K562 (cell line): Measurements from ENCODE around the gene ANKRD13C. TPM values are rescaled to one million over a fixed set of nuclear protein-coding genes. Genes with fewer than 3 reads are reported as not detected.

Experiments used
- ATAC-seq: fragments of 200-7000 bp; cut with Tn5 transposase; 3 replicates; pipeline ENCODE4 v1.9.1; 2020; ENCODE audit warnings: moderate library complexity
- BruUV-seq: library from RNA; stranded (reverse); fragments of 400-500 nt; replicated peaks from 2 replicates; lab custom pipeline; 2021; lab: Mats Ljungman, UMichigan
- CTCF ChIA-PET: fragments of 300-600 bp; formaldehyde crosslinking; extraction: SDS; loops from one replicate; lab custom pipeline; 2021; ENCODE audit warnings: low intra/inter-chr PET ratio; lab: Yijun Ruan, JAX
- POLR2A ChIA-PET: fragments of 300-600, 350-650 bp; sonication (Branson Sonifier 250); formaldehyde crosslinking; extraction: SDS; loops from one replicate; lab custom pipeline; 2021; ENCODE audit warnings: antibody characterized with exemption, inconsistent platforms; lab: Yijun Ruan, JAX
- DNase-seq, 4 experiments: peaks; one replicate each; pipeline versions ENCODE4 v3.0.0 to v3.0.0-alpha.2; 2011 to 2018; ENCODE audit warnings: low spot score in 3 of 4, mixed read lengths in 3 of 4; ENCODE audit errors: extremely low read depth in 1 of 4
- FAIRE-seq: peaks from 2 replicates; lab custom pipeline; 2011; peaks lifted over from hg19 to GRCh38; lab: Jason Lieb, UNC
- H2AFZ ChIP-seq: 2 replicates; pipeline ENCODE4 v1.6.0; 2011; ENCODE audit warnings: low read depth, low read length, control low read depth, inconsistent platforms
- H3K27ac ChIP-seq: fragments of 200-600 bp; 3 replicates; pipeline ENCODE4 v1.8.0; 2011; ENCODE audit warnings: low read depth, mild to moderate bottlenecking, control low read depth, inconsistent platforms, low read length, moderate library complexity, mixed read lengths; ENCODE audit errors: extremely low read depth
- H3K27me3 ChIP-seq, 2 experiments: fragments of 300-600 bp in 1 of 2; 2 replicates in 1 of 2; 3 replicates in 1 of 2; pipeline versions ENCODE4 v1.6.0 to v1.8.0; 2011; ENCODE audit warnings: inconsistent platforms in 2 of 2, low read length in 2 of 2, mild to moderate bottlenecking in 1 of 2, mixed read lengths in 1 of 2, moderate library complexity in 1 of 2; ENCODE audit not compliant: control insufficient read depth in 2 of 2, insufficient read depth in 2 of 2
- H3K36me3 ChIP-seq: fragments of 300-600 bp; 3 replicates; pipeline ENCODE4 v1.8.0; 2011; ENCODE audit warnings: mild to moderate bottlenecking, low read length, inconsistent platforms; ENCODE audit not compliant: control insufficient read depth, insufficient read depth
- H3K4me1 ChIP-seq, 2 experiments: fragments of 200-600 bp in 1 of 2; replicated peaks in 1 of 2; 2 replicates in 1 of 2; 3 replicates in 1 of 2; pipeline versions ENCODE4 v1.5.1 to v1.8.0; 2011; ENCODE audit warnings: inconsistent platforms in 2 of 2, low read length in 2 of 2, mild to moderate bottlenecking in 1 of 2, mixed read lengths in 1 of 2, moderate library complexity in 1 of 2; ENCODE audit not compliant: control insufficient read depth in 2 of 2, insufficient read depth in 2 of 2
- H3K4me2 ChIP-seq: 2 replicates; pipeline ENCODE4 v1.6.1; 2011; ENCODE audit warnings: low read length, control low read depth, inconsistent platforms, mixed read lengths; ENCODE audit not compliant: insufficient read depth
- H3K4me3 ChIP-seq: fragments of 200-600 bp; sonication (generic), shearing (Covaris generic); 2 replicates; pipeline ENCODE4 v1.5.1; 2016; ENCODE audit warnings: control low read depth, inconsistent platforms
- H3K79me2 ChIP-seq: fragments of 200-600 bp; 3 replicates; pipeline ENCODE4 v1.8.0; 2011; ENCODE audit warnings: low read length, inconsistent platforms; ENCODE audit not compliant: control insufficient read depth, insufficient read depth
- H3K9ac ChIP-seq, 2 experiments: 2 replicates each; pipeline versions ENCODE4 v1.6.0 to v1.6.1; 2011; ENCODE audit warnings: low read depth in 2 of 2, low read length in 2 of 2, control low read depth in 1 of 2, inconsistent platforms in 1 of 2, mild to moderate bottlenecking in 1 of 2, mixed read lengths in 1 of 2; ENCODE audit not compliant: insufficient read depth in 1 of 2
- H3K9me1 ChIP-seq: one replicate; pipeline ENCODE4 v1.6.0; 2011; ENCODE audit warnings: inconsistent platforms, mild to moderate bottlenecking, low read length, moderate library complexity; ENCODE audit not compliant: control insufficient read depth, insufficient read depth
- H3K9me3 ChIP-seq: replicated peaks from 2 replicates; pipeline ENCODE4 v1.5.1; 2011; ENCODE audit warnings: low read depth, low read length, inconsistent platforms; ENCODE audit not compliant: control insufficient read depth, insufficient read depth
- H4K20me1 ChIP-seq: replicated peaks from 2 replicates; pipeline ENCODE4 v1.6.1; 2011; ENCODE audit warnings: low read length, inconsistent platforms, mixed read lengths; ENCODE audit not compliant: control insufficient read depth, insufficient read depth
- ARID1B ChIP-seq: fragments of 450-650 bp; IDR thresholded peaks from 2 replicates; pipeline ENCODE4 v1.6.1; 2016; ENCODE audit warnings: antibody characterized with exemption, mild to moderate bottlenecking, inconsistent platforms
- BHLHE40 ChIP-seq: IDR thresholded peaks from 2 replicates; pipeline ENCODE4 v1.6.1; 2011; ENCODE audit warnings: low read length, improper control_type of control experiment
- CEBPB ChIP-seq: fragments of 450-650 bp; IDR thresholded peaks from 2 replicates; pipeline ENCODE4 v1.6.1; 2016; ENCODE audit warnings: missing genetic modification characterization, missing compliant biosample characterization
- DPF2 ChIP-seq: fragments of 450-650 bp; IDR thresholded peaks from 2 replicates; pipeline ENCODE4 v1.6.1; 2016
- ERF ChIP-seq: fragments of 450-650 bp; formaldehyde crosslinking; IDR thresholded peaks from 2 replicates; pipeline ENCODE4 v1.4.0; 2020; ENCODE audit warnings: mild to moderate bottlenecking, mixed read lengths
- KDM2B ChIP-seq: fragments of 250-450 bp; sonication (Bioruptor Pico); IDR thresholded peaks from 2 replicates; pipeline ENCODE4 v1.8.0; 2021; ENCODE audit warnings: mild to moderate bottlenecking, moderate library complexity
- KLF1 ChIP-seq: fragments of 450-650 bp; IDR thresholded peaks from 2 replicates; pipeline ENCODE4 v1.6.1; 2016; ENCODE audit warnings: missing genetic modification characterization, missing compliant biosample characterization
- MCM7 ChIP-seq, 2 experiments: fragments of 450-650 bp; IDR thresholded peaks; 2 replicates each; pipeline ENCODE4 v1.6.1; 2016 to 2018
- NFYB ChIP-seq: IDR thresholded peaks from 2 replicates; pipeline ENCODE4 v1.6.1; 2011; ENCODE audit warnings: mild to moderate bottlenecking, moderate library complexity; ENCODE audit not compliant: insufficient read length; ENCODE audit errors: extremely low read depth
- RFX7 ChIP-seq: fragments of 250-450 bp; sonication (Bioruptor Pico); IDR thresholded peaks from 2 replicates; pipeline ENCODE4 v1.5.1; 2021; ENCODE audit warnings: mild to moderate bottlenecking
- SMAD4 ChIP-seq: fragments of 250-450 bp; sonication (Bioruptor Pico); conservative IDR thresholded peaks from 2 replicates; pipeline ENCODE4 v1.8.0; 2021; ENCODE audit warnings: inconsistent platforms, mild to moderate bottlenecking, moderate library complexity
- ZNF224 ChIP-seq: sonication (generic); formaldehyde crosslinking; IDR thresholded peaks from 2 replicates; pipeline ENCODE4 v1.8.0; 2022; ENCODE audit warnings: mild to moderate bottlenecking, missing genetic modification reagents
- WGBS: fragments of 100-300 bp; shearing (Covaris generic); methylation state at CpG from one replicate; pipeline ENCODE4 v1.1.6; 2016; ENCODE audit warnings: low coverage, mixed read lengths; ENCODE audit not compliant: insufficient coverage; ENCODE audit errors: missing lambda C conversion rate; 5-methylcytosine and 5-hydroxymethylcytosine counted together
- in situ Hi-C: fragments of 300-500 bp; cut with MboI; formaldehyde crosslinking; loops from 4 replicates; pipeline ENCODE4 v1.15.0; 2018; ENCODE audit warnings: inconsistent platforms, mixed read lengths
- intact Hi-C: fragments of 100-400 bp; cut with micrococcal nuclease; formaldehyde crosslinking; loops from 2 replicates; pipeline ENCODE4 v1.14.2; 2022
- polyA plus RNA-seq, 8 experiments: library from polyadenylated mRNA; depleted of rRNA in 4 of 8; stranded (reverse) in 5 of 8; unstranded in 3 of 8; fragments of >200 nt; fragmentation: Nextera tagmentation in 2 of 8; fragmentation: Illumina TruSeq in 1 of 8; extraction: Ambion mirVana in 2 of 8; extraction: Trizol in 1 of 8; gene quantifications; 2 replicates each; pipeline versions ENCODE4 v1.2.1 to v1.2.3, GENCODE V29; 2011 to 2014; ENCODE audit warnings: inconsistent platforms in 1 of 8, missing spikeins in 1 of 8
- total RNA-seq, 7 experiments: library from RNA; depleted of rRNA in 6 of 7; stranded (reverse); fragments of >200 nt in 6 of 7; fragmentation: Illumina TruSeq in 2 of 7; extraction: Trizol in 2 of 7; gene quantifications; 2 replicates each; pipeline versions ENCODE4 v1.2.1 to v1.2.3, GENCODE V29; 2011 to 2021; ENCODE audit warnings: low replicate concordance in 1 of 7
- TF ChIP-seq, protein P1 (sequence below): sonication (generic); formaldehyde crosslinking; IDR thresholded peaks from 2 replicates; pipeline ENCODE4 v1.9.0; 2022; ENCODE audit warnings: mild to moderate bottlenecking, missing genetic modification reagents
- TF ChIP-seq, protein P2 (sequence below): fragments of 250-450 bp; sonication (Bioruptor Pico); IDR thresholded peaks from 2 replicates; pipeline ENCODE4 v1.8.0; 2022; ENCODE audit warnings: inconsistent platforms, mild to moderate bottlenecking, moderate library complexity, borderline replicate concordance

ANKRD13C gene
- total and polyA plus RNA-seq, 9 of the 15 experiments (the other 6 are each of a cell fraction or from before 2014, with no cell fraction given), result 3.4 to 22.8 (median 12.5) TPM

DNA sequence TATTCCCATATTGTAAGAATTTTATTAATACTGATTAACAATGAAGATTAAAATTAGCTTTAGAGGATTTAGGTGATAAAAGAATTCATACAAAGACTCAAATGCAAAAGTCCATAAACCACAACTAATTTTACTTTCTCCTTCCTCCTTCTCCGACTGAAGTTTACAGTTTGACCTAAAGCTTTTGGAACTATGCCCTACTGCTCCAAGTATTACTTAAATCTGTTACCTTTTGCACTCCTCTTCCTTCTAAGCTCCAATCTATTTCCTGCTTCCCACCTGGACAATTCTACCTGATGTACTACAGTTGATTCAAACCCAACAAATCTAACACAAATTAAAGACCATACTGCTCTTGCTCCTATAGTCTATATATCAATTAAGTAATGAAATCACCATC, 36.3 kb downstream of the ANKRD13C start (continued):
- TF ChIP-seq, protein P1, sequence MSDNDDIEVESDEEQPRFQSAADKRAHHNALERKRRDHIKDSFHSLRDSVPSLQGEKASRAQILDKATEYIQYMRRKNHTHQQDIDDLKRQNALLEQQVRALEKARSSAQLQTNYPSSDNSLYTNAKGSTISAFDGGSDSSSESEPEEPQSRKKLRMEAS, result no peak
- TF ChIP-seq BHLHE40 (no peak), DPF2 (no peak)

DNA sequence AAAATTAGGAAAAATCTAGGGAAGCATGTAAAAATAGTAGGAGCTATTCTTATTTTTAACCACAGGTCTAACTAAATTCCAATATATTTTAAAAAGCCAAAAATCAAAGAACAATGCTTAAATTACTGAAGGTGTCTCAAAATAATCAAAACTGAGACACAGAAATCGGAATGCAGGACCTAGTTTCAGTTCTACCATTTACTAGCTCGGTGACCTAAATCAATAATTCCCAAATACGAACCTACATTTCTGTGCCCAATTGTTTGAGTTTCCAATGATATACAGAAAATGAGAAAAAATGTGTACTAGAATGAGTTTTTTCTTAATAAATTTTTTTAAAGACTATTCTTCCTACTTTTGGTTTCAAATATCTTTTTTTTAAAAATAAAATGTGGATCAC, 37.4 kb downstream of the ANKRD13C start:
- H3K4me2 ChIP-seq, result no peak overlapping the region
- no peak overlapping the region for H2AFZ ChIP-seq
- in situ Hi-C loops, result no loop called here
- H3K9ac ChIP-seq, result no peak overlapping the region
- peaks cover 10% of the 10 kb centered on the region; the same call in 1 of the 3 replicates for H3K79me2 ChIP-seq
- BruUV-seq, result no TSS peak
- FAIRE-seq, result no peak
- TF ChIP-seq MCM7 (IDR thresholded peaks at IDR 0.05), result no peak
- no peak for TF ChIP-seq ARID1B
- TF ChIP-seq ZNF224 (CRISPR knock-in tag), result no peak
- TF ChIP-seq, protein P2, sequence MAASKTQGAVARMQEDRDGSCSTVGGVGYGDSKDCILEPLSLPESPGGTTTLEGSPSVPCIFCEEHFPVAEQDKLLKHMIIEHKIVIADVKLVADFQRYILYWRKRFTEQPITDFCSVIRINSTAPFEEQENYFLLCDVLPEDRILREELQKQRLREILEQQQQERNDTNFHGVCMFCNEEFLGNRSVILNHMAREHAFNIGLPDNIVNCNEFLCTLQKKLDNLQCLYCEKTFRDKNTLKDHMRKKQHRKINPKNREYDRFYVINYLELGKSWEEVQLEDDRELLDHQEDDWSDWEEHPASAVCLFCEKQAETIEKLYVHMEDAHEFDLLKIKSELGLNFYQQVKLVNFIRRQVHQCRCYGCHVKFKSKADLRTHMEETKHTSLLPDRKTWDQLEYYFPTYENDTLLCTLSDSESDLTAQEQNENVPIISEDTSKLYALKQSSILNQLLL (CRISPR knock-in tag), result no peak
- no peak for TF ChIP-seq KLF1 (tag)
- TF ChIP-seq RFX7 (CRISPR knock-in tag), result no peak
- TF ChIP-seq KDM2B (CRISPR knock-in tag), result no peak
- no peak for TF ChIP-seq NFYB
- TF ChIP-seq ERF (CRISPR knock-in tag), result no peak
- TF ChIP-seq SMAD4, result no peak
- TF ChIP-seq CEBPB (tag), result no peak
- H3K36me3 ChIP-seq, result peaks cover 14% of the 10 kb centered on the region; the same call in 1 of the 3 replicates
- H3K27me3 ChIP-seq, result no peaks in the 10 kb centered on the region
- POLR2A ChIA-PET, result interaction anchor here (1.5 to 1.7 kb wide), 2 partner anchors 13 to 37 kb away, joined by 4 to 5 read pairs; partner anchors contain the start of gene ANKRD13C
- H3K9me3 ChIP-seq, result no peaks in the 10 kb centered on the region
- H3K27ac ChIP-seq, result no peak overlapping the region
- 90% methylated on average over 3 of the region's 3 CpGs for WGBS
- no peak for ATAC-seq
- H3K4me1 ChIP-seq, result no peaks in the 10 kb centered on the region
- no peaks in the 10 kb centered on the region for H3K9me1 ChIP-seq
- H3K4me3 ChIP-seq, result no peak overlapping the region
- CTCF ChIA-PET, result no interaction called here
- no peak for DNase-seq
- intact Hi-C loops, result no loop called here
- no peaks in the 10 kb centered on the region for H4K20me1 ChIP-seq
